Right kidney (tissue), 9 donors: ENCODE measurements around the gene PALM3.

ENCODE experiments used
- DNase-seq: peaks from one replicate; pipeline ENCODE4 v3.0.0-alpha.2; 2016
- long read RNA-seq, 8 donors: transcript quantifications; one replicate each; lab custom pipeline, GENCODE V29; 2026

PALM3 gene, protein sequence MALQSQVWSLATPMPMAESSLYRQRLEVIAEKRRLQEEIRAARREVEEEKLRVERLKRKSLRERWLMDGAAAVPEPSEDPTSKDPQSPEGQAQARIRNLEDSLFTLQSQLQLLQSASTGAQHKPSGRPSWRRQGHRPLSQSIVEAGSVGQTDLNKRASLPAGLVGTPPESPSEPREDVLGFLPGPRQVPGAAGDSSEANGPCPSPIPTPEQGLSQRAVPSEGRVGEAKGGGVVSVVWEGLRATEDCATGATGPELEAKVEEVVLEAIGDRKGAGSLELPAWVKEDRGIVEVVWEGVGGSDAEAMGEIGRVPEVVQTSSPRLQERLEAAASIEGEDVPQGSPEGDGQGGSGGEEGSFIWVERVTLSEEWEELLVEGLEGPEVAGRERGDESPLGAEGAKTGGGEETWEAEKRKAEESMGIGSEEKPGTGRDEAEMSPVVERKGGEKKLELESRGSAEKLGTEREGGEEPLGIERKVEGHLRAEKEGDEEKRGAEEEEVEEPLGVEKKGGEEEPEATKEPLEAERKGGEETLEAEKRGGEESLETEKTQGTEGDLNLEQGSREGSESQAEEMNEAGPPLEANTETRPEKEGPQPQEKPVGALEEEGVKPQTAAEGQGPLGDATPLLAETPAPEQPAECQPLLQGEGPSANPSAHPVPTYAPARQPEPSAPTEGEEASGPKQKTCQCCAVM
- long read RNA-seq, donor 1, partial matches to known transcripts = 0 of 2 reads
- long read RNA-seq, donor 1, other reads (novel, unspliced or antisense) = 0 of 2 reads
- long read RNA-seq, donor 2, partial matches to known transcripts = 0 of 3 reads
- long read RNA-seq, donor 2, other reads (novel, unspliced or antisense) = 0 of 3 reads
- long read RNA-seq, donor 3 = 0 reads
- long read RNA-seq, donor 4 = 0 reads
- long read RNA-seq, donor 5, partial matches to known transcripts = 0 of 2 reads
- long read RNA-seq, donor 5, other reads (novel, unspliced or antisense) = 0 of 2 reads
- long read RNA-seq, donor 6 = 0 reads
- long read RNA-seq, donor 7 = 0 reads
- long read RNA-seq, donor 8 = 0 reads

DNA sequence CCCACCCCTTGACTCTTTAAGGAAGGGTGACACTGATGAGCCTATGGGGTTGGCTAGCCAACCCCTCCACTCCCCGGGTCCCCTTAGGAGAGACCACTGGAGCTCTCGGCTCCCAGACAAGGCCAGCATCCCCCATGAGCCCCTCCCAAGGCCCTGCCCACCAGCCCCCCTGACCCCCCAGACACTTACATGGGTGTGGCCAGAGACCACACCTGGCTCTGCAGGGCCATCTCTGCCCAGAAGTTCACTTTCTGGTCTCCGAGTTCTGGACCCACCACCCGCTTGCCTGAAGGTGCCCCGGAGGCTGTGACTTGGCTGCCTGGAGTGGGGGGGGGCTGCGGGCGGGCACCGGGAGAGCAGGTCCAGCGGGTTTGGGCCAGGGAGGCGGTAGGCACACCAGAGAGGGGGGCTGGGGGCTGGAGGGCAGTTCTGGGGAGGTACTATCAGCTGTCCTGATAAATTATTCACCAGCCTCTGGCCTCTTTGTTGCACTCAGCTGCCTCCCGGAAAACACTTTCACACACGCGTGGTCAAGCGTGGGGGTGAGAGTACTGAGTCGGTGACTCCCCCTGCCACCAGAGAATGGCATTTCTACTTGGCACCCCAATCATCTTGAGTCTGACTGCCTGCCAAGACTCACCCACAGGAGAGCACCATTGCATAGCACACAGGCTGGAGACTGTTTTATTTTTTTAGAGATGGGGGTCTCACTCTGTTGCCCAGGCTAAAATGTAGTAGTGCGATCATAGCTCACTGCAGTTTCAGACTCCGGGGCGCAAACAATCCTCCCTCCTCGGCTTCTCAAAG lies at the start of gene PALM3:
TSS of gene PALM3 (minus strand) at position 326 of the 807 bp plus-strand sequence. CDS start at position 230, 96 bp downstream.
- DNase-seq = peak; percentile 52

DNA sequence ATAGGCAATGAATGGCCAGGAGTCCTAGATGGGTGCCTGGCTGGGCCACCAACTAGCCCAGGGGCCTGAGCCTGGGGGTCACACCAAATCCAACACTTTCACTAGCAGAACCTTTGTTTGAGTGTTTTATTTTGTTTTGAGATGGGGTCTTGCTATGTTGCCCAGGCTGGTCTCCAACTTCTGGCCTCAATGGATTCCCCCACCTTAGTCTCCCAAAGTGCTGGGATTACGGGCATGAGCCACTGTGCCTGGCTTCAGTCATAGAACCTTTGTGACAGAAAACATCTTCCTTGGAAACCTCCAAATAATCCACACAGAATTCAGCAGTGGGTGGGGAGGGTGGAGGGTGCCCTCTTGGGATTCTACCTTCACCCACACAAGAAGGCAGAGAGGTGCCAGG lies 49.6 kb upstream of the PALM3 start:
- DNase-seq = no peak

GRCh38 chr19:14110650-14111049 lies 48.8 kb upstream of the PALM3 start:
- DNase-seq = no peak

- no peak for DNase-seq
These were observed 45.9 kb upstream of the PALM3 start for GRCh38 chr19:14107581-14108461.

DNA sequence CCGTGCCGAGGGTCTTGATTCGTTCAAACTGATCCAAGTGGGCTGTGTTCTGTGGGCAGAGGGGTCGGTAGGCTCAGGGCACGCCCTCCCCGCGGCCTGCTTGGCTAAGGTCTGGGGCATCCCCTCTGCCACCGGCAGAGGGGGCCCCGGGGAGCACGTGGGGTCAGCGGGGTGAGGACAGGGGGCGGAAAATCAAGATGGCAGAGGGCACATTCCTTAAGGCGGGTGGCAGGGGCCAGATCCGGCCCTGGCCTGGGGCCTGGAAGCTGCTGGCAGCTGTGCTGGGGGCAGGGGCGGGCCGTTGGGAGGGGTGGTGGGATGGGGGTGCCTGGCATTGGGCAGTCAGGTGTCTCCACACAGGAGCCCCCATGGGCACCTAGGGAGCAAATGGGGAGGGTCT lies 45.0 kb upstream of the PALM3 start:
- DNase-seq = no peak

GRCh38 chr19:14105680-14106079 lies 43.8 kb upstream of the PALM3 start:
- no peak for DNase-seq

- no peak for DNase-seq
These were observed 41.4 kb upstream of the PALM3 start for GRCh38 chr19:14103310-14103709.

DNA sequence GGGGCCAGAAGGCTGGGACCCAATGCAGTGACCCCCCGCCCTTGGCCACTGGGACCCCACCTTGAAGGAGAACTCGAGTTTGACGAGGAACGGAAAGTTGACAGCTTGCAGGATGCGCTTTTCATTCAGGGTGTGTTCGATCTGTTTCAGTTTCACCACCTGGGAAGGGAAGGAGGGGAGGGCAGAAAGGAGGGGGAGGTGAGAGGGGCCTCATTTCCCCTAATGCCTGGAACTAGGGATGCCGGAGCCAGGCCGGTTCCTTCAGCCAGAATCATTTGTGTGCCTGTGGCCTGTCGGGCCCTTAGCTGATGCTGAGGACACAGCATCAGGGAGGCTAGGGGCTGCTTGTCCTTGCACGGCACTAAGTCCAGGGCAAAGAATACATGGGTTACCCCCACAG lies 40.9 kb upstream of the PALM3 start:
- no peak for DNase-seq

GRCh38 chr19:14102102-14102696 lies 40.3 kb upstream of the PALM3 start:
- no peak for DNase-seq

- no peak for DNase-seq
These were observed 39.2 kb upstream of the PALM3 start for GRCh38 chr19:14101003-14101545.

GRCh38 chr19:14097532-14098151 lies 35.8 kb upstream of the PALM3 start:
- no peak for DNase-seq

DNA sequence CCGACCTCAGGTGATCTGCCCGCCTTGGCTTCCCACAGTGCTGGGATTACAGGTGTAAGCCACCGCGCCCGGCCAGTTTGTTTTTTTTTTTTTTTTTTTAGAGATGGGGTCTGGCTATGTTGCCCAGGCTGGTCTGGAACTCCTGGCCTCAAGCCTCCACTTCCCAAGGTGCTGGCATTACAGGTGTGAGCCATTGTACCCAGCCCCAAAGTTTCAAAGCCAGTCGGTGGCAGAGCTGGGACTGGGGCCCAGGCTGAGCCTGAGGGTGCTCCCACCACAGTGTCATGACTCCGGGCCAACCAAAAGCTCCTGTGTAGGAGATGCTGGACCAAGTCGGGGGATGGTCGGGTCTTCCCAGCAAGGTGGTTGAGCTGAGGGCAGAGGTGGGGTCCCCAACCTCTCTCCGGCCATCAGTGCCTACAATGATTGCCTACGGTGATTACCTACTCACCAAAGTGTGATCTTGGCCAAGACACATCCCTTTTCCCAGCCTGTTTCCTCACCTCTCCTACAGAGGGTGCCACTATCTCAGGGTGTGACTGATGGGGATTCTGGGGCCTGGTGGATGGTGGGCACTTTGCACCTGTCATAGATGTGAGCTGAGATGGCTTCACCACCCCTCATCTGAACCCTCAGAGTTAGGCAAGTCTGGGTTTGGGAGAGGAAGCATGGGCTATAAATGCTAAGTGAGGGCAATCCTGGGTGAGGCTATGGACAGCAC lies 34.6 kb upstream of the PALM3 start:
- no peak for DNase-seq

GRCh38 chr19:14094854-14095253 lies 33.0 kb upstream of the PALM3 start:
- DNase-seq = no peak

- no peak for DNase-seq
These were observed 31.4 kb upstream of the PALM3 start for GRCh38 chr19:14093117-14093823.

- DNase-seq = peak; percentile 44
These were observed 30.1 kb upstream of the PALM3 start for GRCh38 chr19:14091813-14092462.

- peak; percentile 96 for DNase-seq
These were observed 29.4 kb upstream of the PALM3 start for GRCh38 chr19:14091081-14091812.

DNA sequence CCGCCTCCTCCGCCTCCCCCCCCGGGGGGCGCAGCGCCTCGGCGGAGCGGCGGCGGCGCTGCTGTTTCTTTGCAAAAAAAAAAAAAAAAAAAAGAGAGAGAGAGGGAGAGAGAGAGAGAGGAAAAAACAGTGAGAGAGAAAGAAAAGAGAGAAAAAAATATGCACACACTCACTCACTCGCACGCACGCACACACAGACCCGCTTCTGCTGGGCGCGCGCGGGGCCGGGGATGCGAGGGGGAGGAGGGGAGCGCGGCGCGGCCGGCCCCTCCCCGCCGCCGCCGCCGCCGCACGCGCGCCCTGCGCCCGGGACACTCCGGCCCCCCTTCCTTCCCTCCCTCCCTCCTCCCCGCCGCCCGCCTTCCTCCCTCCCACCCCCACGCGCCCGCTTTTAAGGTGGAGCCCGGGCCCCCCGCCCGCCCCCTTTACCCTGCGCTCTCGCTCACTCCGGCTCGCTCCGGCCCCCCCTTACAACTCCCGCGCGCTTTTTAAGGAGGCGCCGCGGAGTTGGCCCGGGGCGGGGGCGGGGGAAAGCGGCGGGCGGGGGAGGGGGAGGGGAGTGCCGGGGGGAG lies 28.7 kb upstream of the PALM3 start, which contains the start of gene SAMD1:
TSS of gene SAMD1 (minus strand) at position 243 of the 572 bp plus-strand sequence.
- DNase-seq = peak; percentile 66
